HepG2 (cell line): Measurements from ENCODE around the gene RNASE8. TPM values are rescaled to one million over a fixed set of nuclear protein-coding genes. Genes with fewer than 3 reads are reported as not detected.

ENCODE experiments used
- ARID2 ChIP-seq: sonication (generic); formaldehyde crosslinking; IDR thresholded peaks from 2 replicates; pipeline ENCODE4 v1.8.1; 2022; ENCODE audit warnings: mild to moderate bottlenecking, missing genetic modification reagents, borderline replicate concordance
- BORCS8-MEF2B ChIP-seq: sonication (generic); formaldehyde crosslinking; IDR thresholded peaks from 2 replicates; pipeline ENCODE4 v1.8.0; 2022; ENCODE audit warnings: mild to moderate bottlenecking, missing genetic modification reagents
- CCDC6 ChIP-seq: sonication (generic); formaldehyde crosslinking; IDR thresholded peaks from 2 replicates; pipeline ENCODE4 v1.8.1; 2022; ENCODE audit warnings: mild to moderate bottlenecking, missing genetic modification reagents, moderate library complexity
- FOXK1 ChIP-seq: sonication (generic); formaldehyde crosslinking; IDR thresholded peaks from 2 replicates; pipeline ENCODE4 v1.4.0; 2020; ENCODE audit warnings: low read depth, missing genetic modification reagents, borderline replicate concordance
- GZF1 ChIP-seq: sonication (generic); formaldehyde crosslinking; IDR thresholded peaks from 2 replicates; pipeline ENCODE4 v1.5.1; 2020; ENCODE audit warnings: mild to moderate bottlenecking, missing genetic modification reagents
- HES4 ChIP-seq: sonication (generic); formaldehyde crosslinking; IDR thresholded peaks from 2 replicates; pipeline ENCODE4 v1.9.0; 2021; ENCODE audit warnings: mild to moderate bottlenecking, missing genetic modification reagents, borderline replicate concordance
- MATR3 ChIP-seq: sonication (generic); formaldehyde crosslinking; IDR thresholded peaks from 2 replicates; pipeline ENCODE4 v1.4.0; 2020; ENCODE audit warnings: missing genetic modification reagents
- MBD4 ChIP-seq: IDR thresholded peaks from 2 replicates; pipeline ENCODE4 v1.6.1; 2012; ENCODE audit warnings: low read length, inconsistent platforms, borderline replicate concordance
- SKI ChIP-seq: fragments of 450-650 bp; IDR thresholded peaks from one replicate; pipeline ENCODE4 v1.6.1; 2018; ENCODE audit warnings: mild to moderate bottlenecking; ENCODE audit not compliant: partially characterized antibody
- SMC3 ChIP-seq: IDR thresholded peaks from 2 replicates; pipeline ENCODE4 v1.6.1; 2011; ENCODE audit warnings: low read length, improper control_type of control experiment
- SRSF1 ChIP-seq: fragments of 200-400 bp; formaldehyde crosslinking; optimal IDR thresholded peaks from 2 replicates; pipeline ENCODE3; 2017; ENCODE audit warnings: mild to moderate bottlenecking, low read depth, low read length, moderate library complexity
- TOPORS ChIP-seq: sonication (generic); formaldehyde crosslinking; IDR thresholded peaks from 2 replicates; pipeline ENCODE4 v1.8.0; 2023; ENCODE audit warnings: mild to moderate bottlenecking, missing genetic modification reagents
- ZNF138 ChIP-seq: sonication (generic); formaldehyde crosslinking; IDR thresholded peaks from 2 replicates; pipeline ENCODE4 v1.5.0; 2020; ENCODE audit warnings: mild to moderate bottlenecking, low read depth, missing genetic modification reagents
- ZNF234 ChIP-seq: sonication (generic); formaldehyde crosslinking; conservative IDR thresholded peaks from 2 replicates; pipeline ENCODE4 v1.5.1; 2020; ENCODE audit warnings: mild to moderate bottlenecking, missing genetic modification reagents
- ZNF329 ChIP-seq: sonication (generic); formaldehyde crosslinking; IDR thresholded peaks from 2 replicates; pipeline ENCODE4 v1.9.0; 2021; ENCODE audit warnings: low read depth, mild to moderate bottlenecking, missing genetic modification reagents
- ZNF335 ChIP-seq: sonication (generic); formaldehyde crosslinking; IDR thresholded peaks from 2 replicates; pipeline ENCODE4 v1.4.0; 2020; ENCODE audit warnings: missing genetic modification reagents
- ZNF354B ChIP-seq: sonication (generic); formaldehyde crosslinking; IDR thresholded peaks from 2 replicates; pipeline ENCODE4 v1.8.0; 2022; ENCODE audit warnings: mild to moderate bottlenecking, missing genetic modification reagents
- ZNF431 ChIP-seq: sonication (generic); formaldehyde crosslinking; IDR thresholded peaks from 2 replicates; pipeline ENCODE4 v1.9.0; 2022; ENCODE audit warnings: missing genetic modification reagents, low read depth, mild to moderate bottlenecking, borderline replicate concordance
- ZNF451 ChIP-seq: sonication (generic); formaldehyde crosslinking; IDR thresholded peaks from 2 replicates; pipeline ENCODE4 v1.5.0; 2020; ENCODE audit warnings: mild to moderate bottlenecking, missing genetic modification reagents
- ZNF615 ChIP-seq: sonication (generic); formaldehyde crosslinking; IDR thresholded peaks from 2 replicates; pipeline ENCODE4 v1.5.0; 2020; ENCODE audit warnings: mild to moderate bottlenecking, missing genetic modification reagents, borderline replicate concordance
- ZNF629 ChIP-seq: sonication (generic); formaldehyde crosslinking; conservative IDR thresholded peaks from 2 replicates; pipeline ENCODE4 v1.5.0; 2020; ENCODE audit warnings: missing genetic modification reagents
- ZNF761 ChIP-seq: sonication (generic); formaldehyde crosslinking; conservative IDR thresholded peaks from 2 replicates; pipeline ENCODE4 v1.4.0; 2020; ENCODE audit warnings: mild to moderate bottlenecking, missing genetic modification reagents
- ZNF776 ChIP-seq: sonication (generic); formaldehyde crosslinking; IDR thresholded peaks from 2 replicates; pipeline ENCODE4 v1.4.0; 2020; ENCODE audit warnings: mild to moderate bottlenecking, missing genetic modification reagents
- ZSCAN12 ChIP-seq: sonication (generic); formaldehyde crosslinking; IDR thresholded peaks from 2 replicates; pipeline ENCODE4 v1.9.0; 2021; ENCODE audit warnings: mild to moderate bottlenecking, missing genetic modification reagents
- polyA plus RNA-seq, 8 experiments: library from polyadenylated mRNA; depleted of rRNA in 3 of 8; stranded (reverse) in 7 of 8; unstranded in 1 of 8; fragments of >200 nt; fragmentation: Illumina TruSeq in 4 of 8; extraction: Trizol in 4 of 8; gene quantifications; 2 replicates each; pipeline versions ENCODE4 v1.2.1 to v1.2.3, GENCODE V29; 2011 to 2016; ENCODE audit warnings: low read depth in 4 of 8, missing spikeins in 1 of 8, mixed read lengths in 1 of 8; ENCODE audit not compliant: insufficient read depth in 1 of 8
- total RNA-seq, 5 experiments: library from RNA; depleted of rRNA; stranded (reverse); fragments of >200 nt; fragmentation: Illumina TruSeq; extraction: Trizol; gene quantifications; 2 replicates each; pipeline ENCODE4 v1.2.3, GENCODE V29; 2016; ENCODE audit warnings: low read depth in 1 of 5
- TF ChIP-seq, protein P1 (sequence below): sonication (generic); formaldehyde crosslinking; IDR thresholded peaks from 2 replicates; pipeline ENCODE4 v1.8.0; 2022; ENCODE audit warnings: mild to moderate bottlenecking, missing genetic modification reagents, borderline replicate concordance
- TF ChIP-seq, protein P2 (sequence below): sonication (generic); formaldehyde crosslinking; conservative IDR thresholded peaks from 2 replicates; pipeline ENCODE4 v1.4.0; 2020; ENCODE audit warnings: missing genetic modification reagents
- TF ChIP-seq, protein P3 (sequence below): sonication (generic); formaldehyde crosslinking; IDR thresholded peaks from 2 replicates; pipeline ENCODE4 v1.8.1; 2023; ENCODE audit warnings: mild to moderate bottlenecking, inconsistent platforms, moderate library complexity, missing genetic modification reagents, borderline replicate concordance

RNASE8 gene
- total and polyA plus RNA-seq, 2 of the 13 experiments (the other 11 are each of a cell fraction or from before 2014, with no cell fraction given): not detected

DNA sequence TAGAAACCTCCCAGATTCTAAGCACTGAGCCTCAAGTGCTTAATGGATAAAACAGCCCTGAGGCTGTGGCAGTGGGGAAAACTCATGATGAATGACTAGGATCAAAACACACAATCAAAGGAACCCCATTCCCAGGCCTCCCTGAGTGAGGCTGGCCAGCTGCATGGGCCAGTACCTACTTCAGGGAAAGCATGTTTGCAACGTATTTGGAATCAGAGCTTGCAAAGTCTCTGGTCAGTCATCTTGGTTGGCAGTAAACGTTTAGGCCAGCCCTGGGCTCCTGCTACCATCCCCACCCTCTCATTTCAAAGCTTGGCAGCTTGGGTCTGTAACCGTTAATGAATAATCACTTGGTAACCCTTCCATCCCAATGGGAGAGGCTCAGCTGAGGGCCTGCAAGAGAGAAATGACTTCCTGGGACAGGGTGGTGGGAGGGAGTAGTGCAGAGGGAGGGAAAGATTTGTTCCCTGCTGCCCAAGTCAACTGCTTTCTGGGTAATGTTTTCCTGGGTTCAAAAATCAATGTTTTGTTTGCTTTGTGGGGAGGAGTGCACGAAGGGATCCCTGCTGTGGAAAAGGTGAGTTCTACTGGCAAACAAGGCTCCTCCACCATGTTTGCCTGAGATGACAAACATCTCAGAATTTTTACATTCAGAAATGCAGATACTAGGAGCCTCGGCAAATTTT lies 2.0 kb upstream of the RNASE8 start (continued):
- TF ChIP-seq ZNF629 (no peak), ZSCAN12 (CRISPR knock-in tag) (peak; percentile 26; the same call in 1 of the 2 replicates), FOXK1 (CRISPR knock-in tag) (no peak; the same call in 1 of the 2 replicates), ZNF354B (CRISPR knock-in tag) (no peak), MATR3 (CRISPR knock-in tag) (no peak), BORCS8-MEF2B (no peak; the same call in 1 of the 2 replicates), ZNF776 (CRISPR knock-in tag) (no peak), ZNF329 (CRISPR knock-in tag) (no peak), ZNF431 (peak; percentile 59; the same call in 1 of the 2 replicates), ZNF761 (CRISPR knock-in tag) (0 out of 2 replicates have a peak, but pooled peaks have one; percentile 33), ZNF138 (no peak), HES4 (CRISPR knock-in tag) (0 out of 2 replicates have a peak, but pooled peaks have one; percentile 50), ZNF451 (CRISPR knock-in tag) (no peak), TOPORS (peak; percentile 76; the same call in 1 of the 2 replicates), MBD4 (peak; percentile 29; the same call in 1 of the 2 replicates), GZF1 (CRISPR knock-in tag) (no peak; the same call in 1 of the 2 replicates), ARID2 (CRISPR knock-in tag) (no peak), ZNF335 (CRISPR knock-in tag) (peak; percentile 82), ZNF615 (CRISPR knock-in tag) (no peak), SRSF1 (no peak), CCDC6 (CRISPR knock-in tag) (peak; percentile 86), SMC3 (peak; percentile 38; the same call in 1 of the 2 replicates), ZNF234 (CRISPR knock-in tag) (no peak), SKI (no peak)
- TF ChIP-seq, protein P1, sequence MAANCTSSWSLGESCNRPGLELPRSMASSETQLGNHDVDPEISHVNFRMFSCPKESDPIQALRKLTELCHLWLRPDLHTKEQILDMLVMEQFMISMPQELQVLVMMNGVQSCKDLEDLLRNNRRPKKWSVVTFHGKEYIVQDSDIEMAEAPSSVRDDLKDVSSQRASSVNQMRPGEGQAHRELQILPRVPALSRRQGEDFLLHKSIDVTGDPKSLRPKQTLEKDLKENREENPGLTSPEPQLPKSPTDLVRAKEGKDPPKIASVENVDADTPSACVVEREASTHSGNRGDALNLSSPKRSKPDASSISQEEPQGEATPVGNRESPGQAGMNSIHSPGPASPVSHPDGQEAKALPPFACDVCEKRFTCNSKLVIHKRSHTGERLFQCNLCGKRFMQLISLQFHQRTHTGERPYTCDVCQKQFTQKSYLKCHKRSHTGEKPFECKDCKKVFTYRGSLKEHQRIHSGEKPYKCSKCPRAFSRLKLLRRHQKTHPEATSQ (CRISPR knock-in tag): 0 out of 2 replicates have a peak, but pooled peaks have one; percentile 61
- TF ChIP-seq, protein P2, sequence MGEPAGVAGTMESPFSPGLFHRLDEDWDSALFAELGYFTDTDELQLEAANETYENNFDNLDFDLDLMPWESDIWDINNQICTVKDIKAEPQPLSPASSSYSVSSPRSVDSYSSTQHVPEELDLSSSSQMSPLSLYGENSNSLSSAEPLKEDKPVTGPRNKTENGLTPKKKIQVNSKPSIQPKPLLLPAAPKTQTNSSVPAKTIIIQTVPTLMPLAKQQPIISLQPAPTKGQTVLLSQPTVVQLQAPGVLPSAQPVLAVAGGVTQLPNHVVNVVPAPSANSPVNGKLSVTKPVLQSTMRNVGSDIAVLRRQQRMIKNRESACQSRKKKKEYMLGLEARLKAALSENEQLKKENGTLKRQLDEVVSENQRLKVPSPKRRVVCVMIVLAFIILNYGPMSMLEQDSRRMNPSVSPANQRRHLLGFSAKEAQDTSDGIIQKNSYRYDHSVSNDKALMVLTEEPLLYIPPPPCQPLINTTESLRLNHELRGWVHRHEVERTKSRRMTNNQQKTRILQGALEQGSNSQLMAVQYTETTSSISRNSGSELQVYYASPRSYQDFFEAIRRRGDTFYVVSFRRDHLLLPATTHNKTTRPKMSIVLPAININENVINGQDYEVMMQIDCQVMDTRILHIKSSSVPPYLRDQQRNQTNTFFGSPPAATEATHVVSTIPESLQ (CRISPR knock-in tag): 0 out of 2 replicates have a peak, but pooled peaks have one; percentile 52
- TF ChIP-seq, protein P3, sequence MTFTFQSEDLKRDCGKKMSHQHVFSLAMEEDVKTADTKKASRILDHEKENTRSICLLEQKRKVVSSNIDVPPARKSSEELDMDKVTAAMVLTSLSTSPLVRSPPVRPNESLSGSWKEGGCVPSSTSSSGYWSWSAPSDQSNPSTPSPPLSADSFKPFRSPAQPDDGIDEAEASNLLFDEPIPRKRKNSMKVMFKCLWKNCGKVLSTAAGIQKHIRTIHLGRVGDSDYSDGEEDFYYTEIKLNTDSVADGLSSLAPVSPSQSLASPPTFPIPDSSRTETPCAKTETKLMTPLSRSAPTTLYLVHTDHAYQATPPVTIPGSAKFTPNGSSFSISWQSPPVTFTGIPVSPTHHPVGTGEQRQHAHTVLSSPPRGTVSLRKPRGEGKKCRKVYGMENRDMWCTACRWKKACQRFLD: no peak
